Parathyroid adenoma (tissue), 2 donors: ENCODE data around the gene CACNA1C.

Source experiments
- H2AFZ ChIP-seq: fragments of 300-600 bp; sonication (generic); one replicate; pipeline ENCODE4 v1.7.0; 2017; ENCODE audit warnings: antibody characterized with exemption, mild to moderate bottlenecking
- H3K27ac ChIP-seq: fragments of 300-600 bp; sonication (generic); one replicate; pipeline ENCODE4 v1.7.0; 2017
- H3K27me3 ChIP-seq: fragments of 300-600 bp; sonication (generic); one replicate; pipeline ENCODE4 v1.7.0; 2017; ENCODE audit warnings: low read length; ENCODE audit not compliant: control insufficient read depth, insufficient read depth
- H3K36me3 ChIP-seq: fragments of 300-600 bp; sonication (generic); one replicate; pipeline ENCODE4 v1.7.0; 2017; ENCODE audit warnings: low read length; ENCODE audit not compliant: control insufficient read depth, insufficient read depth
- H3K4me1 ChIP-seq: fragments of 300-600 bp; sonication (generic); one replicate; pipeline ENCODE4 v1.7.0; 2017; ENCODE audit warnings: control low read depth
- H3K4me2 ChIP-seq: fragments of 300-600 bp; sonication (generic); one replicate; pipeline ENCODE4 v1.7.0; 2017; ENCODE audit warnings: low read length
- H3K4me3 ChIP-seq: fragments of 300-600 bp; sonication (generic); one replicate; pipeline ENCODE4 v1.7.0; 2017; ENCODE audit warnings: low read depth, low read length
- H3K79me2 ChIP-seq: fragments of 300-600 bp; sonication (generic); one replicate; pipeline ENCODE4 v1.7.0; 2017; ENCODE audit warnings: control low read depth
- H3K9ac ChIP-seq: fragments of 300-600 bp; sonication (generic); one replicate; pipeline ENCODE4 v1.7.0; 2017; ENCODE audit warnings: mild to moderate bottlenecking
- H3K9me3 ChIP-seq: fragments of 300-600 bp; sonication (generic); one replicate; pipeline ENCODE4 v1.7.0; 2017; ENCODE audit warnings: low read length; ENCODE audit not compliant: control insufficient read depth
- TF ChIP-seq, protein P1 (sequence below): fragments of 300-600 bp; sonication (generic); IDR thresholded peaks from one replicate; pipeline ENCODE4 v1.7.0; 2017; ENCODE audit warnings: antibody characterized with exemption, mild to moderate bottlenecking
- donor health status: primary hyperparathyroidism.

CACNA1C gene

GRCh38 chr12:2166696-2167095 lies 113.9 kb downstream of the CACNA1C start:
- Histone ChIP-seq H3K4me1 (no peaks in the 10 kb centered on the region), H3K9me3 (no peaks in the 10 kb centered on the region), H3K27me3 (no peaks in the 10 kb centered on the region), H2AFZ (no peak overlapping the region), H3K27ac (no peak overlapping the region), H3K79me2 (no peaks in the 10 kb centered on the region), H3K4me3 (no peak overlapping the region), H3K4me2 (no peak overlapping the region), H3K9ac (no peak overlapping the region), H3K36me3 (no peaks in the 10 kb centered on the region)
- TF ChIP-seq, protein P1, sequence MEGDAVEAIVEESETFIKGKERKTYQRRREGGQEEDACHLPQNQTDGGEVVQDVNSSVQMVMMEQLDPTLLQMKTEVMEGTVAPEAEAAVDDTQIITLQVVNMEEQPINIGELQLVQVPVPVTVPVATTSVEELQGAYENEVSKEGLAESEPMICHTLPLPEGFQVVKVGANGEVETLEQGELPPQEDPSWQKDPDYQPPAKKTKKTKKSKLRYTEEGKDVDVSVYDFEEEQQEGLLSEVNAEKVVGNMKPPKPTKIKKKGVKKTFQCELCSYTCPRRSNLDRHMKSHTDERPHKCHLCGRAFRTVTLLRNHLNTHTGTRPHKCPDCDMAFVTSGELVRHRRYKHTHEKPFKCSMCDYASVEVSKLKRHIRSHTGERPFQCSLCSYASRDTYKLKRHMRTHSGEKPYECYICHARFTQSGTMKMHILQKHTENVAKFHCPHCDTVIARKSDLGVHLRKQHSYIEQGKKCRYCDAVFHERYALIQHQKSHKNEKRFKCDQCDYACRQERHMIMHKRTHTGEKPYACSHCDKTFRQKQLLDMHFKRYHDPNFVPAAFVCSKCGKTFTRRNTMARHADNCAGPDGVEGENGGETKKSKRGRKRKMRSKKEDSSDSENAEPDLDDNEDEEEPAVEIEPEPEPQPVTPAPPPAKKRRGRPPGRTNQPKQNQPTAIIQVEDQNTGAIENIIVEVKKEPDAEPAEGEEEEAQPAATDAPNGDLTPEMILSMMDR = no peak

GRCh38 chr12:2167231-2167630 lies 114.4 kb downstream of the CACNA1C start:
- H2AFZ ChIP-seq = no peak overlapping the region
- H3K27me3 ChIP-seq = no peaks in the 10 kb centered on the region
- H3K9ac ChIP-seq = no peak overlapping the region
- no peaks in the 10 kb centered on the region for H3K79me2 ChIP-seq
- no peak overlapping the region for H3K4me3 ChIP-seq
- TF ChIP-seq, protein P1 = no peak
- H3K36me3 ChIP-seq = no peaks in the 10 kb centered on the region
- H3K4me2 ChIP-seq = no peak overlapping the region
- H3K4me1 ChIP-seq = no peaks in the 10 kb centered on the region
- no peak overlapping the region for H3K27ac ChIP-seq
- no peaks in the 10 kb centered on the region for H3K9me3 ChIP-seq

- TF ChIP-seq, protein P1 = no peak
These were observed 116.0 kb downstream of the CACNA1C start for GRCh38 chr12:2168808-2169207.

DNA sequence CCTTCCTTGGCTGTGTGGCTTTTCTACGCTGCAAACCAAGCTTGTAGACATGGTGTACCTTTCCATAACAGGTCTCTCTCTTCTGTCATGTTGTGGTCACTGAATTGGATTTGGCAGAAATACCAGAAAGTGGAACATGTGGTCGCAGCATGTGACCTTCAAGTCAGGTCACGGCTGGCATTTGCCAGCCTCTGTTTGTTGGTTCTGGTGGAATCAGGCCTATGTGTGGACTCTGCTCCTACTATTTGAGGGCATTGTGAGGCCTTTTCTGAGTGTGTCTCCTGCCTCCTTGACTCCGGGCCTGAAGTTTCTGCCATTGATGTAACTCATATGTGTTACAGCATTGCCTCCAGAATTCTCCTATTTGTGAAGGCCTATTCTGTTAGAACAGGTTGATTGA lies 116.7 kb downstream of the CACNA1C start:
- H3K4me1 ChIP-seq = no peaks in the 10 kb centered on the region
- TF ChIP-seq, protein P1 = no peak
- H3K4me3 ChIP-seq = no peak overlapping the region
- H3K9ac ChIP-seq = no peak overlapping the region
- no peaks in the 10 kb centered on the region for H3K9me3 ChIP-seq
- H3K36me3 ChIP-seq = no peaks in the 10 kb centered on the region
- no peaks in the 10 kb centered on the region for H3K27me3 ChIP-seq
- H2AFZ ChIP-seq = no peak overlapping the region
- H3K4me2 ChIP-seq = no peak overlapping the region
- H3K79me2 ChIP-seq = no peaks in the 10 kb centered on the region
- H3K27ac ChIP-seq = no peak overlapping the region

More at GRCh38 chr12:2168808-2169207, 116.0 kb downstream of the CACNA1C start:
- Histone ChIP-seq H3K79me2 (no peaks in the 10 kb centered on the region), H3K27ac (no peak overlapping the region), H3K4me1 (no peaks in the 10 kb centered on the region), H3K27me3 (no peaks in the 10 kb centered on the region), H3K9me3 (no peaks in the 10 kb centered on the region), H3K9ac (no peak overlapping the region), H3K4me2 (no peak overlapping the region), H3K36me3 (no peaks in the 10 kb centered on the region), H2AFZ (no peak overlapping the region), H3K4me3 (no peak overlapping the region)

DNA sequence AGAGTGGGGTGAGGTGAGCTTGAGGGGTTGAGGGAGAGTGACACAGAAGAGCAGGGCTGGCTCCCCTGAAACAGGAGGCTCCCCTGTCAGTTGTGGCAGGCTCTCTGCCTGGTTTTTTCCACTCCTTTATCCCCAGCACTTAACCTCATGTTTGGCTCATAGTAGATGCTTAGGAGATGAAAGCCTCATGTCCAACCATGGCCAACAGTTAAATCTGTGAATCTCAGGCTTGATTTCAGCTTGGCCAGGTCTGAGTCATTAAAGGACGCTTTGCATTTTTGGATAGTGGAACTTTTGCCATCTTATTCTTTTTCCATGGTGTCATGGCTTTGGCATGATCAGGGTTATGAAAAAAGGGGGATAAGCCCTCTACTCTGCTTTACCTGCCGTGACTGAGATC lies 117.2 kb downstream of the CACNA1C start:
- no peaks in the 10 kb centered on the region for H3K27me3 ChIP-seq
- H3K4me1 ChIP-seq = no peaks in the 10 kb centered on the region
- H3K27ac ChIP-seq = no peak overlapping the region
- no peak overlapping the region for H2AFZ ChIP-seq
- H3K4me2 ChIP-seq = no peak overlapping the region
- no peaks in the 10 kb centered on the region for H3K36me3 ChIP-seq
- H3K9me3 ChIP-seq = no peaks in the 10 kb centered on the region
- no peak overlapping the region for H3K4me3 ChIP-seq
- TF ChIP-seq, protein P1 = no peak
- H3K9ac ChIP-seq = no peak overlapping the region
- no peaks in the 10 kb centered on the region for H3K79me2 ChIP-seq
